ENCODE results near the gene DCAF7.

The DCAF7 gene

GRCh38 chr17:63546308-63547082, 3.8 kb upstream of the DCAF7 start:
- Histone ChIP-seq H3K9ac (ENCODE audit: insufficient read length) (no peak overlapping the region), H3K4me3 (no peak overlapping the region), H3K36me3 (ENCODE audit: insufficient read depth, low read length) (no peaks in the 10 kb centered on the region), H3K27ac (no peak overlapping the region), H3K9me3 (ENCODE audit: low read depth, low read length) (no peaks in the 10 kb centered on the region)
- no peak for DNase-seq (ENCODE audit: low read depth, low spot score)
- TF ChIP-seq FOXP2 (optimal IDR thresholded peaks at IDR 0.05; ENCODE audit: control extremely low read depth, extremely low read length, insufficient read depth): no peak
- no peak for TF ChIP-seq POLR2AphosphoS5 (IDR thresholded peaks at IDR 0.05; ENCODE audit: borderline replicate concordance, low read depth, low read length)
- no peak for TF ChIP-seq EZH2 (IDR thresholded peaks at IDR 0.05)

- no peak for DNase-seq (ENCODE audit: low read depth, low spot score)
- no peak overlapping the region for H3K27ac ChIP-seq
- no peaks in the 10 kb centered on the region for H3K9me3 ChIP-seq (ENCODE audit: low read depth, low read length)
- no peak overlapping the region for H3K9ac ChIP-seq (ENCODE audit: insufficient read length)
- no peak for TF ChIP-seq FOXP2 (optimal IDR thresholded peaks at IDR 0.05; ENCODE audit: control extremely low read depth, extremely low read length, insufficient read depth)
- no peak for TF ChIP-seq EZH2 (IDR thresholded peaks at IDR 0.05)
- no peak for TF ChIP-seq POLR2AphosphoS5 (IDR thresholded peaks at IDR 0.05; ENCODE audit: borderline replicate concordance, low read depth, low read length)
- peaks cover under 1% of the 10 kb centered on the region; the same call in 1 of the 2 replicates for H3K36me3 ChIP-seq (ENCODE audit: insufficient read depth, low read length)
- no peak overlapping the region for H3K4me3 ChIP-seq
These were observed 3.2 kb upstream of the DCAF7 start for GRCh38 chr17:63547083-63547523.

GRCh38 chr17:63549289-63549945, 860 bp upstream of the DCAF7 start:
- Histone ChIP-seq H3K9ac (ENCODE audit: insufficient read length) (peak overlapping the region; percentile 92), H3K36me3 (ENCODE audit: insufficient read depth, low read length) (peaks cover 15% of the 10 kb centered on the region), H3K27ac (peak overlapping the region; percentile 49; the same call in 1 of the 2 replicates), H3K9me3 (ENCODE audit: low read depth, low read length) (no peaks in the 10 kb centered on the region), H3K4me3 (peak overlapping the region; percentile 99)
- DNase-seq (ENCODE audit: low read depth, low spot score): no peak
- TF ChIP-seq EZH2 (IDR thresholded peaks at IDR 0.05) (no peak), POLR2AphosphoS5 (IDR thresholded peaks at IDR 0.05; ENCODE audit: borderline replicate concordance, low read depth, low read length) (no peak), FOXP2 (optimal IDR thresholded peaks at IDR 0.05; ENCODE audit: control extremely low read depth, extremely low read length, insufficient read depth) (no peak)

GRCh38 chr17:63550817-63551639, 751 bp downstream of the DCAF7 start:
- Histone ChIP-seq H3K9me3 (ENCODE audit: low read depth, low read length) (no peaks in the 10 kb centered on the region), H3K36me3 (ENCODE audit: insufficient read depth, low read length) (peaks cover 23% of the 10 kb centered on the region), H3K27ac (peak overlapping the region; percentile 51), H3K4me3 (peak overlapping the region; percentile 99), H3K9ac (ENCODE audit: insufficient read length) (peak overlapping the region; percentile 97)
- no peak for DNase-seq (ENCODE audit: low read depth, low spot score)
- TF ChIP-seq POLR2AphosphoS5 (IDR thresholded peaks at IDR 0.05; ENCODE audit: borderline replicate concordance, low read depth, low read length): no peak
- no peak for TF ChIP-seq FOXP2 (optimal IDR thresholded peaks at IDR 0.05; ENCODE audit: control extremely low read depth, extremely low read length, insufficient read depth)
- TF ChIP-seq EZH2 (IDR thresholded peaks at IDR 0.05): no peak

- TF ChIP-seq POLR2AphosphoS5 (IDR thresholded peaks at IDR 0.05; ENCODE audit: borderline replicate concordance, low read depth, low read length): no peak
- TF ChIP-seq EZH2 (IDR thresholded peaks at IDR 0.05): no peak
- no peak for TF ChIP-seq FOXP2 (optimal IDR thresholded peaks at IDR 0.05; ENCODE audit: control extremely low read depth, extremely low read length, insufficient read depth)
- peak overlapping the region; percentile 11 for H3K9ac ChIP-seq (ENCODE audit: insufficient read length)
These were observed 1.9 kb downstream of the DCAF7 start for GRCh38 chr17:63552211-63552610.

GRCh38 chr17:63555500-63556156, 5.4 kb downstream of the DCAF7 start:
- TF ChIP-seq FOXP2 (optimal IDR thresholded peaks at IDR 0.05; ENCODE audit: control extremely low read depth, extremely low read length, insufficient read depth) (no peak), POLR2AphosphoS5 (IDR thresholded peaks at IDR 0.05; ENCODE audit: borderline replicate concordance, low read depth, low read length) (no peak), EZH2 (IDR thresholded peaks at IDR 0.05) (no peak)
- Histone ChIP-seq H3K27ac (no peak overlapping the region), H3K9me3 (ENCODE audit: low read depth, low read length) (no peaks in the 10 kb centered on the region), H3K4me3 (no peak overlapping the region), H3K36me3 (ENCODE audit: insufficient read depth, low read length) (peaks cover 24% of the 10 kb centered on the region), H3K9ac (ENCODE audit: insufficient read length) (no peak overlapping the region)
- DNase-seq (ENCODE audit: low read depth, low spot score): no peak

More at GRCh38 chr17:63552211-63552610, 1.9 kb downstream of the DCAF7 start:
- H3K9me3 ChIP-seq (ENCODE audit: low read depth, low read length): no peaks in the 10 kb centered on the region
- H3K4me3 ChIP-seq: 0 out of 2 replicates have a peak overlapping the region, but pooled peaks have one; percentile 32
- no peak for DNase-seq (ENCODE audit: low read depth, low spot score)
- no peak overlapping the region for H3K27ac ChIP-seq
- H3K36me3 ChIP-seq (ENCODE audit: insufficient read depth, low read length): peaks cover 24% of the 10 kb centered on the region

- H3K4me3 ChIP-seq: no peak overlapping the region
- TF ChIP-seq EZH2 (IDR thresholded peaks at IDR 0.05) (no peak), FOXP2 (optimal IDR thresholded peaks at IDR 0.05; ENCODE audit: control extremely low read depth, extremely low read length, insufficient read depth) (no peak)
These were observed 7.1 kb downstream of the DCAF7 start for GRCh38 chr17:63557416-63557815.

More at GRCh38 chr17:63557416-63557815, 7.1 kb downstream of the DCAF7 start:
- Histone ChIP-seq H3K27ac (no peak overlapping the region), H3K9ac (ENCODE audit: insufficient read length) (no peak overlapping the region), H3K36me3 (ENCODE audit: insufficient read depth, low read length) (peaks cover 20% of the 10 kb centered on the region), H3K9me3 (ENCODE audit: low read depth, low read length) (no peaks in the 10 kb centered on the region)
- no peak for DNase-seq (ENCODE audit: low read depth, low spot score)

Data from SK-N-MC (cell line).